Gastrocnemius medialis (tissue), 4 donors: ENCODE measurements around the gene CXorf66.

ENCODE experiments used
- CTCF ChIP-seq, 5 experiments: fragments of 450-650 bp in 3 of 5; fragments of 200-600 bp in 2 of 5; sonication (generic) in 2 of 5; IDR thresholded peaks in 4 of 5; conservative IDR thresholded peaks in 1 of 5; 1 replicate in 4 of 5; 2 replicates in 1 of 5; pipeline ENCODE4 v1.5.1; 2016 to 2019; ENCODE audit warnings: antibody characterized with exemption in 5 of 5, mild to moderate bottlenecking in 3 of 5, moderate library complexity in 3 of 5
- POLR2A ChIP-seq, 2 donors: fragments of 450-650 bp; IDR thresholded peaks; one replicate each; pipeline ENCODE4 v1.6.1; 2017; ENCODE audit warnings: antibody characterized with exemption in 2 of 2, mild to moderate bottlenecking in 2 of 2, moderate library complexity in 2 of 2

GRCh38 chrX:139969286-139969685, 4.0 kb upstream of the CXorf66 start:
- TF ChIP-seq CTCF (IDR thresholded peaks at IDR 0.05 in 4 of 5, conservative IDR thresholded peaks at IDR 0.05 in 1 of 5) (no peak), POLR2A (IDR thresholded peaks at IDR 0.05) (no peak)
